ENCODE measurements around the gene REEP5.
"Not testable (repeated sequence)": the region's sequence is repeated elsewhere in the genome, so short reads cannot be mapped to it uniquely, and the experiment has no call there.

REEP5 gene

DNA sequence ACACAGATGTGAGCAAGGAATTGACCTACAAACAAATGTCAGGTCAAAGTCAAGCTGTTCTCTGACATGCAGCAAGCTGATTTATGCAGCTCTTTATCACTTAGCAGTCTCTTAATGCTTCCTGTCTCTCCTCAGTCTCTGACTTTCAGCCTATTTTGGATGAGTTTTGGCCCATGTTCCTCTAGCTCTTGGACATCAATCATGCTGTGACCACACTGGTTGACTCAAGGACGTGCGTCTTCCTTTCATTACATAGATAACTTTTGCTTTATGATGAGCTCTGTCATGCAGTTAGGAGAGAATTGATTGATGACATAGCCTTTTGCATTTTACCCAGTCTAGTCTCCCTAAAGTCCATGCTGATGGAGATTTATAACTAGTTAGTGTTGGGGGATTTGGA is 9.4 kb upstream of the REEP5 start:
- DNase-seq, result no peak

DNA sequence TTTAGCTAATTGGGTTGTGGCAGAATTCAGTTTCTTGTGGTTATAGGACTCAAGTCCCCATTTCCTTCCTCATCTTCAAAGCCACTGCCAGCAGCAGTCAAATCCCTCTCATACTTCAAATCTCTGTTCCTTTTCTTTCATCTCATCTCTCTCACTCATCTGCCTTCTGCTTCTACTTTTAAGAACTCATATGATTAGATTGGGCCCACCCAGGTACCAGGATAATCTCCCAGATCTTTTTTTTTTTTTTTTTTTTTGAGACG is 8.0 kb upstream of the REEP5 start:
- no peak for DNase-seq

- no peak for DNase-seq
Measured at GRCh38 chr5:112929336-112930081, 7.5 kb upstream of the REEP5 start.

GRCh38 chr5:112923988-112924387 is 2.0 kb upstream of the REEP5 start:
- no peak for DNase-seq

GRCh38 chr5:112923148-112923917 is 1.3 kb upstream of the REEP5 start:
- DNase-seq, result no peak

DNA sequence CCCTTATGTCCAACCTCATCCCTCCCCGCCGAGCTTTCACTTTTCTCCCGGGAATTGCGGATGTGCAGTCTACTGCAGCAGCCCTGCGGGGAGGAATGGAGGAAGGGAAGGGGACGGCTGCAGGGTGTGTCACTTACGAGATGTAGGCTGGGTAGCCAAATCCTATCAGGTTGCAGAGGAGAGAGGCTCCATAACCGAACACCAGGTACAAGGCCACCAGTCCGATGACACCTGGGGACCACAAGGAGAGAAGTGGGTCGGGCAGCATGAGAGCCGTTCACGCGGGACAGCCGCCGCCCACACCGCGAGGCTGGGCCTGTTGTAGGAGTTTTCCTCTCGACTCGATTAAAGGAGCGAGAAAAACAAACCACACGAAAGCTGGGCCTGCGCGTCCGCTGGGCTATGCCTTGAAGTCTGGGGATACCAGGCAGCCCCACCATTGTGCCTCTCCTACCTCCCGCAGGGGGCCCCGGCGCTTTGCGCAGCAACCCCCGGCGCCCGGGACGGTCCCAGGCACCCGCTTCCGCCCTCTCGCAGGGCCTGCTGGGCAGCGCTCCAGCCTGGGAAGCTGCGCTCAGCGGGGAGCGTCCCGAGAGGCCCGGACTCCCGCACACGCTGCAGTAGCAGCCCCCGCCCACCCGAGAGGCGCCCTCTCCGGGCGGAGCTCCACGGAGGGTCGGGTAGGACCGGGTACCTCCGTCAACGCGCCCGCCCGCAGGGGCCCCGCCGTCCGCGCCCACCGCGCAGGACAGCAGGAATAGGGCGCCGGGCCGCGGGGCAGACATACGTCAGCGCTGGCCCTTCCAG is 798 bp downstream of the REEP5 start:
- DNase-seq, result peak; percentile 19

GRCh38 chr5:112919972-112920371 is 2.1 kb downstream of the REEP5 start:
- no peak for DNase-seq

DNA sequence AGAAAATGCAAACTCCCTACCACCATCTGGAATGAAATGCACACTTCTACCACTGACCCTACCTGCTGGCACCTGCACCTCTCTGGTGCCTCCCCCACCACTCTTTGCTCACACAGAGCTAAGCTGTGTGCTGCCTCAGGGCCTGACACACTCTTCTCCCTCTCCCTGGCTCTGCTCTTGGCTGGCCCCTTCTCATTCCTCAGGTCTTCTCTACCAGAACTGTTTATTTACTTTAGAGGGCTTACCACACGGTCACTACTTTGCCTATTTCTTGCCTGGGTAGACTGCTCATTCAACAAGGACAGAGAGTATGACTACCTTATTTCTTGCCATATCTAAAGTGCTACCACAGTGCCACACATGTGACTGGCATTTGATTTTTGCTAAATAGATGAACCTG is 3.3 kb downstream of the REEP5 start:
- no peak for DNase-seq

DNA sequence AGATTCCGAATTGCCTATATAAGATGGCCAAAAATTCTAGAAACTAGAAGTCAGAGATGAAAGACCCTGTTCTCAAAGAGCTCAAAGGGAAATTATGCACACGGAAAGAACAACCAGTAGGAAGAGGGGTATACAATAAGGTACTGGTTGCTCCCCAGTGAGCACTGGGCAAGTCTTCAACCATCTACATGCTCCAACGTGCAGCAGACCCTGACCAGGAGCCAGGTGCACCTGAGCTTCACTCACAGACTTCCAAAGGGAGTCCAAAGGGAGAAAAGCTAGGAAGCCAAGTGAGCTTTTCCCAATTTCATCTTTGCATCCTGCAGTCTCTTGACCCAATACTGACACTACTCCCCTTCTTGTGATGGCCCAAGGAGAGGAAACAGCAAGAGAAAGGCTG is 3.9 kb downstream of the REEP5 start:
- no peak for DNase-seq

DNA sequence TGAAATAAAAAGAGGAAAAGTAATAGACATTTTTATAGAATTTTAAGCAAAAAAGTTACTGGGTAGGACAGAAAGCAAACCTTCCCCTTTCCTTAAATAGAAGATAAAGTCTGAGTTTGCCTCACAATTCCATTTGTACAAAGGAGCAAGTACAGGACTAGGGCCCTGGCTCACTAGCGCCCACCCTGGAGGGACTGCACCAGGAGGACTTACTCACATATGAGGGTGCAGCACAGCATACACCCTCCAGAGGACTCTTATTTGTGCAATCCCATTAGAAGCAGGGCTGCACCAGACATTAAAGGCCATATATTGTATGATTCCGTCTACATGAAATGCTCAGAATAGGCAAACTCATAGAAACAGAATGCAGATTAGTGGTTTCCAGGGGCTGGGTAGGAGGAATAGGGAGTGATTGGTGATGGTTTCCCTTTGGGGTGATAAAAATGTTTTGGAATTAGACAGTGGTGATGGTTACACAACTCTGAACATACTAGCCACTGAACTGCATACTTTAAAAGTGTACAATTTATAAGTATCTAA is 4.5 kb downstream of the REEP5 start:
- DNase-seq, result no peak

GRCh38 chr5:112915831-112916230 is 6.2 kb downstream of the REEP5 start:
- DNase-seq, result no peak

- no peak for DNase-seq
Measured at GRCh38 chr5:112914584-112914983, 7.4 kb downstream of the REEP5 start.

DNA sequence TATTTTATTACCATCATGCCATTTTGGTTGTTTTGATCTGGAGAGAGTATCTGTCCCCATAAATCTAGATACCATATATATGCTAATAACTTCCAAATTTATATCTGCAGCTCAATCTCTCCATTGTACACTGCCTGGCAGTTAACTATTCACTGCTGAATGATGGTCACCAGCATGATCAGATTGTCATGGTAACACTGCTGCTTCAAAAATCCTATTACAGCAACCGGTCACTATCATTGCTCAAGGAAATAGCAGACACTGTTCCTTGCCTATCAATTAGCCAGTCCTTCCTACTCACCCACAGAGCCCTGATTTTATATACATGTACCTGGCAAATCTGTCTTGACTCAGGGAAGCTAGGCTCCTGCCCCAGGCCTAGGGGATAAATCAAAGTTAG is 11.5 kb downstream of the REEP5 start:
- no peak for DNase-seq

GRCh38 chr5:112908854-112909253 is 13.2 kb downstream of the REEP5 start:
- no peak for DNase-seq

DNA sequence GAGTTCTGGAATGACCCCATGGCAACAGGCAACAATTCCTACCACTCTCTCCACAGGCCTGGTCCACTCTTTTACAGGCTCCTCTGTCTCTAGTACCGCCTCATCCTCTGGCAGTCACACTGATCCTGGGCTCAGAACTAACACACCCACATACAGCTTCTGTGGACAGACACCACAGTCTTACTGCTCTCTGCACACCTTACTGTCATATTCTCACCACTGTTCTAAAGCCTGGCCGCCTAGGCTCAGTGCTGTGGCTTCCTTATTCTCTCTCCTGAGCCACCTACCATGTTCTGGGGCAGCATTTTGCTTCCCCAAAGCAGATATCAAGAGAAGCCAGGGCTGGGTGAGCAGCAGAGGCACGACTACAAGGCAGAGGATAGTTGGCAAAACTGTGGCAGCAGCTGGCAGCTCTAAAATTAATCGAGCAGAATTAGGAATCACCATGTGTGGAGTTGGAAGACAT is 14.8 kb downstream of the REEP5 start:
- no peak for DNase-seq

GRCh38 chr5:112906637-112907036 is 15.4 kb downstream of the REEP5 start:
- no peak for DNase-seq

DNA sequence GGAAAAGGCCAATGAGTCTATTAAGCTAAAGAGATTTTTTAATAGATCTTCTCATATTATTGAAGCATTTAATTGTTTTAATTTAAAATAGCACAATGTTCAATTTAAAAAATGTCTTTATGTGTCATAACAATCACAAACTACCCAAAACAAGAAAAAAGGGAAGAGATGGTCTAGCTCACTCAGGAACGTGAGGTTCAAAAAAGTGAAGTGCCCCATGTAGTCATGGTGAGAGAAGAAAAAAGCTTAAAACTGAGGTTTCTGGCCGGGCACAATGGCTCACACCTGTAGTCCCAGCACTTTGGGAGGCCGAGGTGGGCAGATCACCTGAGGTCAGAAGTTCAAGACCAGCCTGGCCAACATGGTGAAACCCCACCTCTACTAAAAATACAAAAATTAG is 17.0 kb downstream of the REEP5 start:
- DNase-seq, result not testable (repeated sequence)

DNA sequence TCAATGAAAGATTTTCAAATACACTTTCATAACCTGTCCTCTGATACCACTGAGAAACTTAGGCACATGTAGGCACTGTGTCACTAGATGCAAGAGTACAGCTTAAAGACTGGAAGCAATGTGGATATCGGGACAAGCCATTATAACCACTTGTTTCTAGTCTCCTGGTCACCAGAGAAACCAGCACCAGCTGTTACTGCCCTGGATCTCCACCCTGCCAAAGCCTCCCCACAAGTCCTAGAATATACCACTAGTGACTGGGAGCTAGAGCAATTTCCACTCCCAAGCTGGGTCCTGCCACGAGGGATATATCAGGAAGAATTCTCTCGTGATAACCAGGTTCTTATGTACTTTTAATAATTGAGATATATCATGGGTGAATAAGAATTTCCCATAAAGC is 19.5 kb downstream of the REEP5 start:
- no peak for DNase-seq

GRCh38 chr5:112895682-112896081 is 26.3 kb downstream of the REEP5 start:
- DNase-seq, result no peak

- DNase-seq, result no peak
Measured at GRCh38 chr5:112892776-112893175, 29.3 kb downstream of the REEP5 start.

- not testable (repeated sequence) for DNase-seq
Measured at GRCh38 chr5:112892066-112892465, 30.0 kb downstream of the REEP5 start.

GRCh38 chr5:112886975-112887374 is 35.1 kb downstream of the REEP5 start:
- no peak for DNase-seq

GRCh38 chr5:112885001-112885400 is 37.0 kb downstream of the REEP5 start:
- DNase-seq, result no peak

DNA sequence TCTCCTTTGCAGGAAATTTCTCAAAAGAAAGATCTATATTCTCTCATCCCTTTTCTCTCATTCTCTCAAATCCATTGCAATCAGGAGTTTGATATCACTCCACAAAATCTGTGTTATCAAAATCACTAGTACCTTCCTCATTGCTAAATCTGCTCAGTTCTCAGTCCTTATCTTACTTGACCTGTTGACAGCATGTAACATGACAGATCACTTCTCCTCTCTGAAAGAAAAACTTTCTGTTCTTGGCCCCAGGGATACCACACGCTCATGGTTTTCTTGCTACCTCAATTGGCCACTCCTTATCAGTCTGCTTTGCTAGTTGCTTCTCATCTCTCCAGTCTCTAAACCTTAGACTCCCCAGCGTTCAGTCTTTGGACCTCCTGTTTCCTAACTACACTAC is 38.8 kb downstream of the REEP5 start:
- no peak for DNase-seq
